ENCODE measurements around the gene ST7L.

Gene ST7L

GRCh38 chr1:112533029-112533428, 85.9 kb downstream of the ST7L start:
- TF ChIP-seq NFIC (IDR thresholded peaks at IDR 0.05) (no peak), CREB1 (IDR thresholded peaks at IDR 0.05; ENCODE audit: low read depth) (no peak), FOXM1 (IDR thresholded peaks at IDR 0.05; ENCODE audit: borderline replicate concordance, low read depth) (no peak), EGR1 (IDR thresholded peaks at IDR 0.05) (no peak), TCF12 (IDR thresholded peaks at IDR 0.05; ENCODE audit: low read depth) (no peak), RAD21 (IDR thresholded peaks at IDR 0.05; ENCODE audit: low read depth) (no peak), YY1 (IDR thresholded peaks at IDR 0.05; ENCODE audit: low read depth) (no peak), ZBTB7A (IDR thresholded peaks at IDR 0.05; ENCODE audit: low read depth) (no peak), TEAD4 (IDR thresholded peaks at IDR 0.05) (no peak), EP300 (IDR thresholded peaks at IDR 0.05; ENCODE audit: borderline replicate concordance) (no peak), MAX (IDR thresholded peaks at IDR 0.05) (no peak), REST (IDR thresholded peaks at IDR 0.05; ENCODE audit: low read depth) (no peak), TAF1 (IDR thresholded peaks at IDR 0.05; ENCODE audit: low read depth) (no peak), CEBPB (IDR thresholded peaks at IDR 0.05) (no peak)
- TF ChIP-seq, protein P1, sequence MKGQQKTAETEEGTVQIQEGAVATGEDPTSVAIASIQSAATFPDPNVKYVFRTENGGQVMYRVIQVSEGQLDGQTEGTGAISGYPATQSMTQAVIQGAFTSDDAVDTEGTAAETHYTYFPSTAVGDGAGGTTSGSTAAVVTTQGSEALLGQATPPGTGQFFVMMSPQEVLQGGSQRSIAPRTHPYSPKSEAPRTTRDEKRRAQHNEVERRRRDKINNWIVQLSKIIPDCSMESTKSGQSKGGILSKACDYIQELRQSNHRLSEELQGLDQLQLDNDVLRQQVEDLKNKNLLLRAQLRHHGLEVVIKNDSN (IDR thresholded peaks at IDR 0.05), result no peak

- TF ChIP-seq TCF12 (IDR thresholded peaks at IDR 0.05; ENCODE audit: low read depth) (no peak), YY1 (IDR thresholded peaks at IDR 0.05; ENCODE audit: low read depth) (no peak), ZBTB7A (IDR thresholded peaks at IDR 0.05; ENCODE audit: low read depth) (no peak), TAF1 (IDR thresholded peaks at IDR 0.05; ENCODE audit: low read depth) (no peak), NFIC (IDR thresholded peaks at IDR 0.05) (no peak), RAD21 (IDR thresholded peaks at IDR 0.05; ENCODE audit: low read depth) (no peak), EGR1 (IDR thresholded peaks at IDR 0.05) (no peak), REST (IDR thresholded peaks at IDR 0.05; ENCODE audit: low read depth) (no peak), FOXM1 (IDR thresholded peaks at IDR 0.05; ENCODE audit: borderline replicate concordance, low read depth) (no peak)
Observed at GRCh38 chr1:112532064-112532463, 86.9 kb downstream of the ST7L start.

DNA sequence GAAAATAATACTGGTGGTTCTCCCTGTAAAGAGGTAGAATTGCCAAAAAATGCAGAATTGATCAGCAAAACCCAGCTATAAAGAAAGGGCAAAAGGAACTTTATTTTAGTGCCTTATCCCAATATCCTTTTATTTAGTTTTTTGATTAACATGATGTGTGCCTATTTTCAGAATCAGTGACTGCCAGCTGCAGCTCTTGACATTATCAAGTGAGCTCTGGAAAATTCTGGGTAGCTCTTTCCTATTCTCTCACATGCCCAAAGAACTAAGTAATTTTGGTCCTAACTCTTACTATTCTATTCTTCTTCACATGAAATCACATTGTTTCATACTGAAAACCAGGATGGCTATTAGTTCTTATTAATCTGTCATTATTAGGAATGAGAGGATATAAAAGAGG, 88.1 kb downstream of the ST7L start:
- TF ChIP-seq MAX (IDR thresholded peaks at IDR 0.05) (no peak), TAF1 (IDR thresholded peaks at IDR 0.05; ENCODE audit: low read depth) (no peak), TCF12 (IDR thresholded peaks at IDR 0.05; ENCODE audit: low read depth) (no peak), REST (IDR thresholded peaks at IDR 0.05; ENCODE audit: low read depth) (no peak), EP300 (IDR thresholded peaks at IDR 0.05; ENCODE audit: borderline replicate concordance) (no peak), EGR1 (IDR thresholded peaks at IDR 0.05) (no peak)

- TF ChIP-seq CEBPB (IDR thresholded peaks at IDR 0.05), result no peak
Observed at GRCh38 chr1:112529301-112529700, 89.6 kb downstream of the ST7L start.

DNA sequence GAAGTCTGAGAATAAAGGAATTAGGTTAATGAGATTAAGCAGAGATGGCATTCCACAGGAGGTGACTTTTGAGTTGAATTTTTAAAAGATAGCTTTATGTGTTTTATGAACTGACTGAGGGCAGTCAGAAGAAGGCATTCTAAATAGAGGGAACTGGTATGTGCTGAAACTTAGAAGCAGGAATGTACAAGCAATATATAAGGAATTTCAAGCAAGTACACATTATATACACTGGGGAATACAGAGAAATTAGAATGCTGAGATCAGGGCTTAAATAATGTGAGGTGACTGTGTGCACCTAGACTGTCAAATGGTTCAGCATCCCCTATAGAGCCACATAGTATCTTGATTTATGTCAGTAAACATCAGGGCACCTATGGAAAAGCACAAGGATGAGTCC, 90.9 kb downstream of the ST7L start:
- TF ChIP-seq, protein P1 (IDR thresholded peaks at IDR 0.05), result no peak
- TF ChIP-seq REST (IDR thresholded peaks at IDR 0.05; ENCODE audit: low read depth), result no peak
- no peak for TF ChIP-seq EGR1 (IDR thresholded peaks at IDR 0.05)
- no peak for TF ChIP-seq TCF12 (IDR thresholded peaks at IDR 0.05; ENCODE audit: low read depth)
- TF ChIP-seq ZBTB7A (IDR thresholded peaks at IDR 0.05; ENCODE audit: low read depth), result no peak
- no peak for TF ChIP-seq NFIC (IDR thresholded peaks at IDR 0.05)
- TF ChIP-seq YY1 (IDR thresholded peaks at IDR 0.05; ENCODE audit: low read depth), result no peak
- TF ChIP-seq RAD21 (IDR thresholded peaks at IDR 0.05; ENCODE audit: low read depth), result no peak
- no peak for TF ChIP-seq TEAD4 (IDR thresholded peaks at IDR 0.05)
- TF ChIP-seq CEBPB (IDR thresholded peaks at IDR 0.05), result no peak
- TF ChIP-seq FOXM1 (IDR thresholded peaks at IDR 0.05; ENCODE audit: borderline replicate concordance, low read depth), result no peak
- no peak for TF ChIP-seq CREB1 (IDR thresholded peaks at IDR 0.05; ENCODE audit: low read depth)
- TF ChIP-seq MAX (IDR thresholded peaks at IDR 0.05), result no peak
- no peak for TF ChIP-seq TAF1 (IDR thresholded peaks at IDR 0.05; ENCODE audit: low read depth)
